IPS DF 19.7 (cell line): ENCODE data around the gene PRXL2B.

Source experiments
- DNase-seq: peaks from one replicate; pipeline ENCODE4 v3.0.0-alpha.2; 2013; ENCODE audit warnings: low read depth, low spot score

The PRXL2B gene

DNA sequence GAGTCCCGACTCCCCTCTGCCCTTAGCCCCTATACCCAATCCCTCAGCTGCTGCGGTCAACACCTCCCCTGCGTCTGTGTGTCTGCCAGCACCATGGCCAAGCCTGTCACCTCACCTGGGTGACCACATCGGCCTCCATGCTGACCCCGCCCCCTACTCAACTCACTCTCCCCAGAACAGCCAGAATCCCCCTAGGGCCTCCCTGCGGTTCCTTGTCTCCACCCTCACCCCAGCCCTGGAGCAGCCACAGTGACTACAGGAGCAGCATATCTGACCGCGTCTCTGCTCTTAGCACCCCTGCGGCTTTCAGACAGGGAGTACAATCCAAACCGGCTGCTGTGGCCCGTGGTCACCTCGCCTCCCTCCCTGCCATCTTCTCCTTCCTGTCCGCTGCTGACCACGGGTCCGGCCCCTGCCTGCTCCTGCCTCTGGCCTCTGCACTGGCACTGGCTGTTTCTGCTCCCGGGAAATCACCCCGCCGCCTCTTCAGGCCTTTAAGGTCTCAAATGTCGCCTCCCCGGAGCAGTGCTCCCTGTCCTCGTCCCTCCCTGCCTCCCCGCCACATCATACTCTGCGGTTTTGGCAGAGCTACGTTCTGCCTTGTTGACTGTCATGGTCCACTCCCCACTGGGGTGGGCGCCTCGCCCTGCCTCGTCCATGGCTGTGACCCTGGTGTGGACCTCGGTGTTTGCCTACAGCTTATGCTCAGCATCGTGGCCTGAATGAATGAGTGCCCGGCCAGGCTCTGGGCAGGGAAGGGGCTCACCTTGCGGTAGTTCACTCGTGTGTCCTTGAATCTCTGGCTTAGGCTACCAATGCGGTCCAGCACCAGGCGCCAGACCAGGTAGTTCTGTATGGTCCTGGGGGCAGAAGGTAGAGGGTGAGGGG, 11.1 kb downstream of the PRXL2B start:
- DNase-seq, result no peak

DNA sequence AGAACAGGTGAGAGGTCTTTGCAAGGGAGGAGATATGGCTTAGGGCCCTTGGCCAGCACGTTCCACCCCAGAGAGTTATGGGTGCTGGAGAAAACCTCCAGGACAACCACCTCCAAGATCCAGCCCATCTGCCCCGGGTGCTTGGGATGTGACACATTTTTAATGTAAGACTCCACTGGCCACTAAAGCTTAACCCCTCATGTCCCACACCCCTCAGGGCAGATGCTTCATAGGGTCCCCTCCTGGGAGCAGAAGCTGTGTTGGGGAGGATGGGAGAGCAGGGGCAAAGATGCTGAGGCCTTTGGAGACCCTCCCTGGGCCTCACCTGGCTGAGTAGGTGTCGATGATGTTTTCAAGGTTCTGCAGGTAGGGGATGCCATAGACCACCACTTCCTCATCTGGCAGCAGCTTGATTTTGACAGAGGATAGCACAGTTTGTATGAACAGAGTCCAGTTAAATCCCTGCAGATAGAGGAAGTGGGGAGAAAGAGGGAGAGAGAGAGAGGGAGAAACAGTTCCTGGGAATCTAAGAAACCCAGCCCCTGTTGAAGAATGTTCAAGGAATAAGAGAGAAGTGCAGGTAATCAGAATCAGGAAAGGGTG, 11.9 kb downstream of the PRXL2B start:
- no peak for DNase-seq

- DNase-seq, result no peak
Observed at GRCh38 chr1:2601721-2602303, 15.2 kb downstream of the PRXL2B start.

GRCh38 chr1:2602311-2602835, 15.8 kb downstream of the PRXL2B start:
- no peak for DNase-seq

GRCh38 chr1:2602866-2603520, 16.4 kb downstream of the PRXL2B start:
- DNase-seq, result no peak

DNA sequence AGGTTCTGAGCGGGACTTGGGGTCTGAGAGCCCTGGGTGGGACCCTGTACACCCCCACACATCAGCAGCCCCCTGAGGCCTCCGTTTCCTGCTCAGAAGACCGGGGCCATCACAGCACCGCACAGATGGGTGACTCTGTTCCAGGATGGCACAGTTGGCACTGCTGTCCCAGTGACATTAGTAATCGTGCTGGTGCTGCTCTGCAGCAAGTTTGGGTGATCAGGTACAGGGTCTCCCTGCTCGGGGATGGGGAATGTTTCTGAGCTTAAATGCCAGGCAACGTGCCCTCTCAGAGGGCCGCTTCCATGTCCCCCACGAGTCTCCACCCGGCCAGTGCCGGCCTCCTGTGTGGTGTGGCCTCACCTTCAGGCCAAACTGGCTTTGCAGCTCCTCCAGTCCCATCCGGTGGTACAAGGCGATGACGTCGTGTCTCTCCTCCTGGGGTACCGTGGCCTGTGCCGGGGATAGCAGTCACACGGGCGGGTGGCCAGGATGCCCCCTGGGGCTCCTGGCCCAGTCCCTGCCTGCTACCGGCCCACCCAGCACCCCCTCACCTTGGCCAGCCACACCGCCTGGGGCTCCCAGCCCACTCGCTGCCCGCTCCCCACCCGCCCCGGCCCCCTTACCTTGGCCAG, 17.1 kb downstream of the PRXL2B start:
- DNase-seq, result no peak

DNA sequence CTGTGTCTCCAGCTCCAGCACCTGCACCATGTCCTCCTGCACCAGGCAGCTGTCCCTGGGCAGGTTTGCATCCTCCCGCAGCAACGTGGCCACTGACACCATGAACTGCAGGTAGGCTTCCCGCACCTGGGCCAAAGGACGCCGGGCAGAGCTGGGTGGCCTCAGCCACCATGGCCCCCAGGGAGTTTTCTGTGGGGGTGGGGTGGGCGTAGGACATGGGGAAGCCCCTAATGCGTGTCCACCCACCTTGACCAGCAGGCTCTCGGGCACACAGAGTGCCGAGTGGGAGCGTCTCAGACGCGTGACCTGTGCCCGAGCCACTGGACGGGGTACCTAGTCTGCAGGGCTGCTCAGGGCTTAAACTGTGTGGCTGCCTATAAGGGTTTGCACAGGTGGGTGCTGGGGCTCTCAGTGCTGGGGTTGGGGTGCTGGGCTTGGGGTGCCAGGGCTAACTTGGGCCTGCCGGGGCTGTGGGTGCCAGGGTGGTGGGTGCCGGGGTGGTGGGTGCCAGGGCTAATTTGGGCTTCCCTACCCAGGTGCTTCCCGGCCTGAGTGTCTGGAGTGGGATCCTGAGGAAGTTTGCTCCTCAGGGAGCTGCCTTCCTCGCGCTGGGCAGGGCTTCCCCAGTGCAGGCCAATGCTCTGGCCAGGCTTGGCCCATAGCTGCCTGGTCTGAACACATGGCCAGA, 17.7 kb downstream of the PRXL2B start:
- DNase-seq, result no peak

GRCh38 chr1:2604844-2605508, 18.4 kb downstream of the PRXL2B start:
- no peak for DNase-seq

- DNase-seq, result no peak
Observed at GRCh38 chr1:2605509-2606395, 19.2 kb downstream of the PRXL2B start.

- no peak for DNase-seq
Observed at GRCh38 chr1:2606396-2606880, 19.9 kb downstream of the PRXL2B start.

- no peak for DNase-seq
Observed at GRCh38 chr1:2606881-2607621, 20.5 kb downstream of the PRXL2B start.

DNA sequence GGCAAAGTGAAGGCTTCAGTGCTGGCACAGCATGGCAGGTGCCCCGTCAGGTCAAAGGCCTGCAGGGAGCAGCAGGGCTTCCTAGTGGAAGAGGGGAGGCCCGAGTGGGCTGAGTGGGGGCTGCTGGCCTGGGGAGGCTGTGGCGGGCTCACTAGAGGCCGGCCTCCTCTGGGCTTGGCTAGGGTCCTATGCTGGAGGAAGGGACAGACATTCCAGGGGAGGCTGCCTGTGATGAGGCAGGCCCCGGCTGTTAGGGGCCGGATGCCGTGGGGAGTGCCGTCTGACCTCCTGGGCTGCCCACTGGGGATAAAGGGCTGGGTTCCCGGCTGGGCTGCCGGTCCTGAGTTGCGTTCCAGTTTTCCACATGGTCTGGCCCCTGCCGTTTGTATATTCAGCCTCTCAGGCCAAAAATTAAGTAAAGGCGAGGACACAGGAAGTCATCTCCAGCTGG, 21.1 kb downstream of the PRXL2B start:
- DNase-seq, result no peak

DNA sequence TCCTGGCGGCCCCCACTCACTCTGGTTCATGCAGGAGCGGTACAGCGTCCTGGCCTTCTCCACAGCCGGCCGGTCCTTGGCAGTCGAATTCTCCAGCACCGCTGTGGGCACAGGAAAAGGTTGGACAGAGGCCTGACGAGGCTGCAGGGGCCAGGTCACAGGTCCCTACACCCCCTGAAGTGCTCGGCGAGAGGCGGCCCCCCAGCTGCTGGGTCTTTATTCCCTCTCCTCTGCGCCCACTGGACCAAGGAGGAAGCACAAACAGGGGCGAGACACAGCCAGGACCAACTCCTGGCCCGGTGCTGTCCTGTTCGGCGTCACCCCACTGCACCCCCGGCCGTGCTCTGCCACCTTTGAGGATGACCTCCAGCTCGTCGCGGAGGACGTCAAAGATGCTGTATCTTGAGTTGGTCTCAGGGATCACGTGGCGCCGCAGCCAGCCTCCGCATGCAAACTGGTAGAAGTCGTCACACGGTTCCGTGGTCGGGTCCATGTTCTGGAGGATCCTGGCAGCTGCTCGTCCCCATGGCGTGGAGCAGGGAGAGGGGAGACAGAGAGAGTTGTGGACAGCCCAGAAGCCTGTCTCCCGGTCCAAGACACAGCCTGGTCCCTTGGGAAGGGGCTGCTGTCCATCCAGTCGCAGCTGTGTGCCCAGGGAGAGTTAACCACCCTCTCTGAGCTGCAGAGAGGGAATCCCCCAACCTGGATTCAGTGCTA, 22.9 kb downstream of the PRXL2B start:
- DNase-seq, result no peak

GRCh38 chr1:2610036-2610959, 23.7 kb downstream of the PRXL2B start:
- no peak for DNase-seq

GRCh38 chr1:2611031-2611501, 24.5 kb downstream of the PRXL2B start:
- peak; percentile 45 for DNase-seq

DNA sequence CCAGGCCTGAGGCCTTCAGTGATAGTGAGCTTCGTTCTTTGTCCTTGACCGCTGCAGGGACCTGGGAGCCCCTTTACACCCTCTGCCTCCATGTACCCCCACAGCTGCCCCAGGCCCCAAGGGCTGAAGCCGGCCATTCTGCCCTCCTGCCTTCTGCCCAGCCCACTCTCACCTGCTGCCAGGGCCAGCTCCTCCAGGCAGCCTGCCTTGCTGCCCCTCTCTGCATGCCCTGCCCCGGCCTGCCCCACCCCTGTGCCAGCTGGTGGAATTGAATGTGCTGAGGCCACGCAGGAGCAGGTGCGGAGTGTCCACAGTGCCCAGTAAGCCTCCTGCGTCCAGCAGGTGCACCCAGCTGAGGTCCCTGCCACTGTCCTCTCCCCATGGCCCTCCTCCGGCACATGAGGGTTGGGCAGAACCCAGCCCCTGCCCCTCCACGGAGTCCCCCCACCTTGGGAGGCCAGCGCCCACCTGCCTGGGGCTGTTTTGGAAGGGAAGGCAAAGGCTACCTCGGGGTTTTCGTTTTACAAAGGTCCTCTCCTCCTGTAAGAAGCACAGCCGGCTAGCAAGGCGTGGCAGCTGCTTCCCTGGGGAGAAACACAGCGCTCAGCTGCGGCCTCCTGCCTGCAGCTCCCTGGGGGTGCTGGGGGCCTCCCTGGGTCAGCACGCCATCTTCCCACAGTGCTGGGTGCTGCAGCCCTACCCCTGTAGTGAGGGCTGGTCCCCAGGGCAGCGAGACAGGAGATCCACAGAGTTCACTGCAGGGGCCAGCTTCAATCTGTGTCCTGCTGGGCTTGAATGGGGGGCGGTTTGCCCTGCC, 25.3 kb downstream of the PRXL2B start:
- no peak for DNase-seq
